ENCODE measurements around the gene TRIP12. TPM values are rescaled to one million over a fixed set of nuclear protein-coding genes. Genes with fewer than 3 reads are reported as not detected.

Gene TRIP12
- total and polyA plus RNA-seq, 2 of the 13 experiments (the other 11 are each of a cell fraction or from before 2014, with no cell fraction given): 72.1 to 153 TPM

DNA sequence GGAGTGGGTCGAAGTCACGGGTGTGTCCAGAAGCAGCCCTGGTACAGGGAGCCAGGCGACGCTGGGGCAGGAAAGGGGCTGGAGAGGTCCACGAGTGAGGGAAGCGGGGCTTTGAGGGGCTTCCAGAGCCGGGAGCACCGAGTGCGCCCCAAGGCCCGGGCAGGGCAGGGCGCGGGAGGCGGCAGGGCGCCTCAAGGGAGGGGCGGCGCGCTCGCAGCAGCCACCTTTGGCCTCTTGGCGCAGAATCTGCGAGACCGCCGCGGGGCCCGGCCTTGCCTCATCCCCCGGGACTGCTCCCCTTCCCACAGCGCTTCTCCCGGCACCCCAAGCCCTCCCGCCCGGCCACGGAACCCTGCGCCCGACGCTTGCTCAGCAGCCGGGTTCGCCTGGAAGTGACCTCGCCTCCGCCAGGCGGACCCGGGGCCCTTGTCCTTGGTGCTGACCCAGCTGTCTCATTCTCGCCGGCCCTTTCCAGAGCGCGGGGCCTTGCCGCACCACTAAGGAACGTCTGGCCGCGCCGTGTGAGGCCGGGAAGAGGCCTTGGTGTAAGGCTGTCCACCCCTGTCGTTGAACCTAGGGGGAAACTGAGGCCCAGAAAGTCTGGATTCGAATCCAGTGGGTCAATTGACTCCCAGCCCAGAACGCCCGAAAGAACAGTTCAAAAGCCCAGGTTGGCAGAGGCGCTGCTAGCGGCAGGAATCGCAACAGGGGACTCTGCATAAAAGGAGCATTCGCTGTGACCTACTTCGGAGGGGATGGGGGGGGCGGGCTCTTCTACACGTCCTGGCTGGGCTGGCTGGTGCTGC is 206.9 kb downstream of the TRIP12 start (continued):
- TF ChIP-seq, protein P1, sequence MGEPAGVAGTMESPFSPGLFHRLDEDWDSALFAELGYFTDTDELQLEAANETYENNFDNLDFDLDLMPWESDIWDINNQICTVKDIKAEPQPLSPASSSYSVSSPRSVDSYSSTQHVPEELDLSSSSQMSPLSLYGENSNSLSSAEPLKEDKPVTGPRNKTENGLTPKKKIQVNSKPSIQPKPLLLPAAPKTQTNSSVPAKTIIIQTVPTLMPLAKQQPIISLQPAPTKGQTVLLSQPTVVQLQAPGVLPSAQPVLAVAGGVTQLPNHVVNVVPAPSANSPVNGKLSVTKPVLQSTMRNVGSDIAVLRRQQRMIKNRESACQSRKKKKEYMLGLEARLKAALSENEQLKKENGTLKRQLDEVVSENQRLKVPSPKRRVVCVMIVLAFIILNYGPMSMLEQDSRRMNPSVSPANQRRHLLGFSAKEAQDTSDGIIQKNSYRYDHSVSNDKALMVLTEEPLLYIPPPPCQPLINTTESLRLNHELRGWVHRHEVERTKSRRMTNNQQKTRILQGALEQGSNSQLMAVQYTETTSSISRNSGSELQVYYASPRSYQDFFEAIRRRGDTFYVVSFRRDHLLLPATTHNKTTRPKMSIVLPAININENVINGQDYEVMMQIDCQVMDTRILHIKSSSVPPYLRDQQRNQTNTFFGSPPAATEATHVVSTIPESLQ (CRISPR knock-in tag; conservative IDR thresholded peaks at IDR 0.05): no peak
- TF ChIP-seq GLMP (CRISPR knock-in tag; IDR thresholded peaks at IDR 0.05; ENCODE audit: borderline replicate concordance) (no peak), ZBTB3 (CRISPR knock-in tag; IDR thresholded peaks at IDR 0.05; ENCODE audit: borderline replicate concordance, low read depth) (no peak), YEATS4 (CRISPR knock-in tag; IDR thresholded peaks at IDR 0.05; ENCODE audit: borderline replicate concordance) (no peak), NKX3-1 (CRISPR knock-in tag; IDR thresholded peaks at IDR 0.05) (peak; percentile 54; the same call in 1 of the 2 replicates), KLF12 (CRISPR knock-in tag; IDR thresholded peaks at IDR 0.05; ENCODE audit: borderline replicate concordance) (no peak), HDAC2 (CRISPR knock-in tag; IDR thresholded peaks at IDR 0.05) (peak; percentile 72), ZBED4 (CRISPR knock-in tag; IDR thresholded peaks at IDR 0.05; ENCODE audit: borderline replicate concordance) (peak; percentile 79; the same call in 1 of the 2 replicates), ZBTB10 (CRISPR knock-in tag; IDR thresholded peaks at IDR 0.05; ENCODE audit: borderline replicate concordance) (no peak), ZBTB25 (CRISPR knock-in tag; IDR thresholded peaks at IDR 0.05) (no peak), KMT2A (CRISPR knock-in tag; IDR thresholded peaks at IDR 0.05) (no peak), NFIC (IDR thresholded peaks at IDR 0.05; ENCODE audit: low read length) (no peak)
- TF ChIP-seq, protein P2, sequence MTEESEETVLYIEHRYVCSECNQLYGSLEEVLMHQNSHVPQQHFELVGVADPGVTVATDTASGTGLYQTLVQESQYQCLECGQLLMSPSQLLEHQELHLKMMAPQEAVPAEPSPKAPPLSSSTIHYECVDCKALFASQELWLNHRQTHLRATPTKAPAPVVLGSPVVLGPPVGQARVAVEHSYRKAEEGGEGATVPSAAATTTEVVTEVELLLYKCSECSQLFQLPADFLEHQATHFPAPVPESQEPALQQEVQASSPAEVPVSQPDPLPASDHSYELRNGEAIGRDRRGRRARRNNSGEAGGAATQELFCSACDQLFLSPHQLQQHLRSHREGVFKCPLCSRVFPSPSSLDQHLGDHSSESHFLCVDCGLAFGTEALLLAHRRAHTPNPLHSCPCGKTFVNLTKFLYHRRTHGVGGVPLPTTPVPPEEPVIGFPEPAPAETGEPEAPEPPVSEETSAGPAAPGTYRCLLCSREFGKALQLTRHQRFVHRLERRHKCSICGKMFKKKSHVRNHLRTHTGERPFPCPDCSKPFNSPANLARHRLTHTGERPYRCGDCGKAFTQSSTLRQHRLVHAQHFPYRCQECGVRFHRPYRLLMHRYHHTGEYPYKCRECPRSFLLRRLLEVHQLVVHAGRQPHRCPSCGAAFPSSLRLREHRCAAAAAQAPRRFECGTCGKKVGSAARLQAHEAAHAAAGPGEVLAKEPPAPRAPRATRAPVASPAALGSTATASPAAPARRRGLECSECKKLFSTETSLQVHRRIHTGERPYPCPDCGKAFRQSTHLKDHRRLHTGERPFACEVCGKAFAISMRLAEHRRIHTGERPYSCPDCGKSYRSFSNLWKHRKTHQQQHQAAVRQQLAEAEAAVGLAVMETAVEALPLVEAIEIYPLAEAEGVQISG (CRISPR knock-in tag; IDR thresholded peaks at IDR 0.05): peak; percentile 58; the same call in 1 of the 2 replicates
